RWPE2 (cell line): ENCODE measurements around the gene COL4A1.
A peak's percentile ranks its signal among the peaks of the same experiment; 100 is the strongest.

ENCODE experiments used
- ATAC-seq: fragments of 200-7000 bp; cut with Tn5 transposase; 3 replicates; pipeline ENCODE4 v1.9.1; 2021; ENCODE audit warnings: low read depth
- DNase-seq: peaks from one replicate; pipeline ENCODE4 v3.0.0-alpha.2; 2020; ENCODE audit warnings: low spot score
- H3K27ac ChIP-seq: fragments of 450-650 bp; 2 replicates; pipeline ENCODE4 v1.5.1; 2017; ENCODE audit warnings: mild to moderate bottlenecking; ENCODE audit not compliant: poor library complexity, severe bottlenecking
- H3K27me3 ChIP-seq: fragments of 250-450 bp; sonication (Bioruptor Pico); 2 replicates; pipeline ENCODE4 v1.5.1; 2021; ENCODE audit warnings: mild to moderate bottlenecking, moderate library complexity; ENCODE audit not compliant: insufficient read depth, poor library complexity, severe bottlenecking
- H3K36me3 ChIP-seq: fragments of 250-450 bp; sonication (Bioruptor Pico); 2 replicates; pipeline ENCODE4 v1.5.1; 2020; ENCODE audit warnings: low read depth, mild to moderate bottlenecking, moderate library complexity
- H3K4me1 ChIP-seq: fragments of 250-450 bp; sonication (Bioruptor Pico); 2 replicates; pipeline ENCODE4 v1.5.1; 2021; ENCODE audit warnings: mild to moderate bottlenecking, moderate library complexity; ENCODE audit not compliant: insufficient read depth, poor library complexity, severe bottlenecking
- H3K4me3 ChIP-seq: fragments of 250-450 bp; sonication (Bioruptor Pico); 2 replicates; pipeline ENCODE4 v1.5.1; 2021; ENCODE audit warnings: mild to moderate bottlenecking, moderate library complexity; ENCODE audit not compliant: severe bottlenecking
- H3K9me3 ChIP-seq: fragments of 250-450 bp; sonication (Bioruptor Pico); 2 replicates; pipeline ENCODE4 v1.5.1; 2021; ENCODE audit warnings: mild to moderate bottlenecking, moderate library complexity; ENCODE audit not compliant: severe bottlenecking
- TF ChIP-seq, protein P1 (sequence below): fragments of 450-650 bp; IDR thresholded peaks from one replicate; pipeline ENCODE4 v1.5.1; 2017; ENCODE audit warnings: mild to moderate bottlenecking, moderate library complexity; ENCODE audit not compliant: poor library complexity, severe bottlenecking

The COL4A1 gene

DNA sequence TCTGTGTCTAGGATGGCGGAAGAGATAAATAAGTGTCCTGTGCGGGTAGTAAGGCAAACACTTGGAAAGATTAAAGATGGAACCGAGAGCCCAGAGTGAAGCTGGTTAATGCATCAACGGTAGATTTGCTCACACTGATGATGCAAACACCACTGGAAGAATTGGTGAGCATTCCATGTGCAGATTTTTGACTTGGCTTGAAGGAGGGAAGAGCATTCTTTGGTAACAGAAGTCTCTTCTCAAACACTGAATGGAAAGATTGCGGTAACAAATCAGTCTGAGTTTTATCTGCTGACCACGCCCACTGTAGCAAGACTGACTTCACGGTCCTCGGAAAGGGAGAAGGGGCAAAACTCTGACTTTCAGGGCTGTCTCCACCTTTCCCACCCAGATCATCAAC lies 112.5 kb downstream of the COL4A1 start:
- no peak overlapping the region for H3K4me3 ChIP-seq
- H3K4me1 ChIP-seq, result no peaks in the 10 kb centered on the region
- TF ChIP-seq, protein P1, sequence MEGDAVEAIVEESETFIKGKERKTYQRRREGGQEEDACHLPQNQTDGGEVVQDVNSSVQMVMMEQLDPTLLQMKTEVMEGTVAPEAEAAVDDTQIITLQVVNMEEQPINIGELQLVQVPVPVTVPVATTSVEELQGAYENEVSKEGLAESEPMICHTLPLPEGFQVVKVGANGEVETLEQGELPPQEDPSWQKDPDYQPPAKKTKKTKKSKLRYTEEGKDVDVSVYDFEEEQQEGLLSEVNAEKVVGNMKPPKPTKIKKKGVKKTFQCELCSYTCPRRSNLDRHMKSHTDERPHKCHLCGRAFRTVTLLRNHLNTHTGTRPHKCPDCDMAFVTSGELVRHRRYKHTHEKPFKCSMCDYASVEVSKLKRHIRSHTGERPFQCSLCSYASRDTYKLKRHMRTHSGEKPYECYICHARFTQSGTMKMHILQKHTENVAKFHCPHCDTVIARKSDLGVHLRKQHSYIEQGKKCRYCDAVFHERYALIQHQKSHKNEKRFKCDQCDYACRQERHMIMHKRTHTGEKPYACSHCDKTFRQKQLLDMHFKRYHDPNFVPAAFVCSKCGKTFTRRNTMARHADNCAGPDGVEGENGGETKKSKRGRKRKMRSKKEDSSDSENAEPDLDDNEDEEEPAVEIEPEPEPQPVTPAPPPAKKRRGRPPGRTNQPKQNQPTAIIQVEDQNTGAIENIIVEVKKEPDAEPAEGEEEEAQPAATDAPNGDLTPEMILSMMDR, result no peak
- no peaks in the 10 kb centered on the region for H3K27me3 ChIP-seq
- H3K27ac ChIP-seq, result no peak overlapping the region
- DNase-seq, result no peak
- H3K36me3 ChIP-seq, result peaks cover 81% of the 10 kb centered on the region
- no peak for ATAC-seq
- H3K9me3 ChIP-seq, result no peaks in the 10 kb centered on the region

DNA sequence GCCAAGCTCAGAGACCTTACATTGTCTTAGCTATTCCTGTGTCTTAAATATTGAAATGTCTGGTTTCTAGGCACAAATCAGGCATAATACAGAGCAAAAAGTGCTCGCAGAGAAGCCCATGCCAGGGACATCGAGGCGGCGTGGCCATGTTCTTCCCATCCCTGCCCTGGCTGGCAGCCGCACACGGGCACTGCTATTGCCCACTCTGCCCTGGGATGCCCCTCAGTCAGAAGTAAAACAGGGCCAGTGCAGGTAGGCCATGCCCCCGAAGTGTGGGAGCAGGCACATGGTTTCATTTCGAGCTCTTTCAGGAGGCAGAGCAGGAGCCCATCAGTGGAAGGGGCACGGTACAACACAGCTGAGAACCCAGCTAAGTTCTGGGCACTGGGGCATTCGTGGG lies 113.5 kb downstream of the COL4A1 start:
- Histone ChIP-seq H3K27ac (no peak overlapping the region), H3K27me3 (no peaks in the 10 kb centered on the region), H3K9me3 (no peaks in the 10 kb centered on the region), H3K4me3 (no peak overlapping the region), H3K4me1 (no peaks in the 10 kb centered on the region), H3K36me3 (peaks cover 78% of the 10 kb centered on the region)
- DNase-seq, result peak; percentile 24
- TF ChIP-seq, protein P1, result no peak
- no peak for ATAC-seq

DNA sequence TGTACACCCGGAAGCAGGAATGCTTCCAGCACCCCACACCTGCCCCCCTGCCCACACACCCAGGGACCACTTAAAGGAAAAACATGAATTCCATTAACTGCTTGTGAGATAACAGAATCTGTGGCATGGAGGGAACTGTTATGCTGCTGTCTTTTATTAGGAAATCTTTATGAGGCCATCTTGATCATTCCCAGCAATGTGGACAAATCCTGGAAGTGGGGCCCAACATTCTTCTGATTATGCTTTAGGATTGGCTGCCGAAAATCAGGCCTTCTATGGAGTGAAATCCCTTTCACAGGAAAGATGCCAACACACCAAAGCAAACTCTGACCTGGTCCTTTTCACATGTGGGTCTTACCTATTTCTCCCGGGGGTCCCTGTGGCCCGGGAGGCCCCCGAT lies 114.5 kb downstream of the COL4A1 start:
- no peak overlapping the region for H3K27ac ChIP-seq
- H3K27me3 ChIP-seq, result no peaks in the 10 kb centered on the region
- TF ChIP-seq, protein P1, result no peak
- H3K36me3 ChIP-seq, result peaks cover 72% of the 10 kb centered on the region
- H3K4me3 ChIP-seq, result no peak overlapping the region
- H3K4me1 ChIP-seq, result no peaks in the 10 kb centered on the region
- ATAC-seq (no peak), DNase-seq (no peak)
- H3K9me3 ChIP-seq, result no peaks in the 10 kb centered on the region

DNA sequence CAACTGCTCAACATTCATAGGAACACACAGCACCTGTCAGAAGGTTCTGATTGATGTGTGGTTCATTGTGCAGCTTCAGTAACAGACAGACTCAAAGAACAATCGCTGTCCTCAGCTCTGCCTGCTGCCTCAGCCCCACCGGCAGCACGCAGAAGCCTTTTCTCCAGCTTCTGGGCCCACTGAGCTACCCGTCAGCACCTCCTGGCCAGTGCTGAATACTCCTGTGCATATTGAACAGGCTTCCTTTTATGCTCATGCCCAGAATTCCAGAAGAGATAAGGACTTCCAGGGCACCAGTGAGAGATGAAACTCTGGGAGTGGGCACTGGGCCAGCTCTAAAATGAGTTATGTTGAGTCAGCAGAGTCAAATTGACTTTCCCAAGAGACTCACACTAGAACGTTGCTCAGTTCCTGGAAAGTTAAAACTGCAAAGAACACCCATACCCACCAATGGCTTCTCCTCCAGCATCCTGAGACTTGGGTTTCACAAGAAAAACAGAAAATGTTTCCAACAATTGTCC lies 119.3 kb downstream of the COL4A1 start:
- no peaks in the 10 kb centered on the region for H3K27me3 ChIP-seq

More for the DNA sequence above, 119.3 kb downstream of the COL4A1 start:
- Histone ChIP-seq H3K4me3 (no peak overlapping the region), H3K9me3 (no peaks in the 10 kb centered on the region), H3K36me3 (peaks cover 68% of the 10 kb centered on the region), H3K4me1 (no peaks in the 10 kb centered on the region), H3K27ac (no peak overlapping the region)
- DNase-seq (no peak), ATAC-seq (peak; percentile 50; the same call in 2 of the 3 replicates)
- TF ChIP-seq, protein P1, result no peak
